ENCODE measurements around the gene PBRM1.
A peak's percentile ranks its signal among the peaks of the same experiment; 100 is the strongest.
"Not testable (repeated sequence)": the region's sequence is repeated elsewhere in the genome, so short reads cannot be mapped to it uniquely, and the experiment has no call there.

Gene PBRM1

DNA sequence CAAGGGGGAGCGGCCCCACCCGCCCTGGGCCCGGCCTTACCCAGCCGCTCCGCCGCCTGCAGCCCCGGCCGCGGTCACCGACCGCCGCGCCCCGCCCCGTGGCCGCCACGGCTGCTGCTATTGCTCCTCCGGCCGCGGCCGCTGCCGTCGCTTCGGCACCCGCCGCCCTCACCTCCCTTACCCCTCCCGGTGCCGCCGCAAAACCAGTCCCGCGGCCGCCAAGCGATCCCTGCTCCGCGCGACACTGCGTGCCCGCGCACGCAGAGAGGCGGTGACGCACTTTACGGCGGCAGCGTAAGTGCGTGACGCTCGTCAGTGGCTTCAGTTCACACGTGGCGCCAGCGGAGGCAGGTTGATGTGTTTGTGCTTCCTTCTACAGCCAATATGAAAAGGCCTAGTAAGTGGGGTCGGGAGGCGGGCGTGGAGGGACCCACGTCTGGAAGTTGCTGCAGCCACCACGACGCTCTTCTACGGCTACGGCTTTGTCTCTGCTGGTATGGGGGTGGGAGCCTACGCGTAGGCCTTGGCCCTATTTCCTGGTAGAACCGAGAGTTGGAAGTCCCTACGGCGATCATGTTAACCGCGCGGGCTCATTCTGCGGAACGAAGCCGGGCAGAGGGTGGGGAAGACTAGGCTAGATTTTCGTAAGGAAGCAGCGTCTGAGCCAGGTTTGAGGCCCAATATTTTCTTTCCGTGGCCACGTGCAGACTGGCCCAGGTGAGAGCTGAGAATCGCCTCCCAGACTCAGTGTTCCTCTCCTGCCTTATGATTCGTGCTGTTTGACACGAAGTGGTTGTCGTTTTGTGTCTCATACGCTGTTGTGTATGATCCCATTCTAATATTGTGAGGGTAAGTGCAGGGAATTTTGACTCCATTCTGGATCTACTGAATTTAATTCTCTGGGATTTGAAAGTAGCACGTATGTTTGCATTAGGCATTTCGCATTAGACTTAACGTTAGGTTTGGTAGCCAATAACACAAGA, at the start of gene PBRM1, which contains the start of gene GNL3:
TSS of gene PBRM1 (minus strand) at position 205 of the 983 bp plus-strand sequence.
TSS of gene GNL3 (plus strand) at position 324 of the 983 bp plus-strand sequence. CDS start at position 385, 61 bp downstream.
- DNase-seq (ENCODE audit: low spot score), result peak; percentile 95

DNA sequence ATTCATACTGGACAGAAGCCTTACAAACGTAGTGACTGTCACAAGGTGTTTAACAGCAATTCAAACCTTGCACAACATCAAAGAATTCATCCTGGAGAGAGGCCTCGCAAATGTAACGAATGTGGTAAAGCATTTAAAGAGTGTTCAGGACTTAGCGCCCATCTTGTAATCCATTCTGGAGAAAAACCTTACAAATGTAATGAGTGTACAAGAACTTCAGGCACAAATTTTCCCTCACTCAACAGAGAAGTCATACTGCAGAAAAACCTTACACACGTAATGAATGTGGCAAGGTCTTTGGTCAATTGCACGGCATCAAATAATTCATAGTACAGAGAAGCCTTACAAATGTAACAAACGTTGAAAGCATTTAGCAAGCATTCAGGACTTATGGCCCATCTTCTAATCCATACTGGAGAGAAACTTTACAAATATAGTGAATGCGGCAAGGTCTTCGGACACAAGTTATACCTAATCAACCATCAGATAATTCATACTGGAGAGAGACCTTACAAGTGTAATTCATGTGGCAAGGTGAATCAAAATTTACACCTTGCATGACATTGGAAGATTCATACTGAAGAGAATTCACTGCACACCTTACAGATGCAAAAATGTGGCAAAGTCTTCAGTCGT, 47.7 kb upstream of the PBRM1 start:
- no peak for DNase-seq (ENCODE audit: low spot score)

DNA sequence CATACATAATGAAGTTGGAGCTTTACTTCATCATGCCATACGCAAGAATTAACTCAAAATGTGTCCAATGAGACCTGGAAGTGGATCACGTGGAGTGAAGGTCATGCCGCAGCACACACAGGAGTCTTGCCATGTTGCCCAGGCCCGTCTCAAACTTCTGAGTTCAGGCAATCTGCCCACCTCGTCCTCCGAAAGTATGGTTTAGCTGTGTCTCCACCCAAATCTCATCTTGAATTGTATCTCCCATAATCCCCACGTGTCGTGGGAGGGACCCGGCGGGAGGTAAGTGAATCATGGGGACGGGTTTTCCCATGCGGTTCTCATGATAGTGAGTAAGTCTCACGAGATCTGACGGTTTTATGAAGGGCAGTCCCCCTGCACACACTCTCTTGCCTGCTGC, 45.9 kb upstream of the PBRM1 start:
- DNase-seq (ENCODE audit: low spot score), result no peak

DNA sequence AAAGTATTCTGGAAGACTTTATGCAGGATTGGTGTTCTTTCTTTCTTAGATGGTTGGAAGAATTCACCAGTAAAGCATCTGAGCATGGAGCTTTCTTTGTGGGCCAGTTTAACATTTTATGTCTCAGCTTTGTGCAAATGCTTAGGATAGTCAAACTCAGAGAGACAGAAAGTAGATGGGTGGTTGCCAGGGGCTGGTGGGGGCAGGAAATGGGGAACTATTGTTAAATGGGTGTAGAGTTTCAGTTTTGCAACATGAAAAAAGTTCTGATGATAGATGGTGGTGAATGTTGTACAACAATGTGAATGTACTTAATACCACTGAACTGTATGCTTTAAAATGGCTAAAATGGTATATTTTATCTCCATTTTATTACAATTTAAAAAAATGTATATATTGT, 45.0 kb upstream of the PBRM1 start:
- DNase-seq (ENCODE audit: low spot score), result no peak

DNA sequence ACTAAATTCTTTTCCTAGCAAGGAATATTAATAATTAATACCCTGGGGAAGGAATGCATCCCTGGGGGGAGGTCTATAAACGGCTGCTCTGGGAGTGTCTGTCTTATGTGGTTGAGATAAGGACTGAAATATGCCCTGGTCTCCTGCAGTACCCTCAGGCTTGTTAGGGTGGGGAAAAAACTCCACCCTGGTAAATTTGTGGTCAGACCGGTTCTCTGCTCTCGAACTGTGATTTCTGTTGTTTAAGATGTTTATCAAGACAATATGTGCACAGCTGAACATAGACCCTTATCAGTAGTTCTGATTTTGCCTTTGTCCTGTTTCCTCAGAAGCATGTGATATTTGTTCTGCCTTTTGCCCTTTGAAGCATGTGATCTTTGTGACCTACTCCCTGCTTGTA, 43.0 kb upstream of the PBRM1 start:
- DNase-seq (ENCODE audit: low spot score), result not testable (repeated sequence)

DNA sequence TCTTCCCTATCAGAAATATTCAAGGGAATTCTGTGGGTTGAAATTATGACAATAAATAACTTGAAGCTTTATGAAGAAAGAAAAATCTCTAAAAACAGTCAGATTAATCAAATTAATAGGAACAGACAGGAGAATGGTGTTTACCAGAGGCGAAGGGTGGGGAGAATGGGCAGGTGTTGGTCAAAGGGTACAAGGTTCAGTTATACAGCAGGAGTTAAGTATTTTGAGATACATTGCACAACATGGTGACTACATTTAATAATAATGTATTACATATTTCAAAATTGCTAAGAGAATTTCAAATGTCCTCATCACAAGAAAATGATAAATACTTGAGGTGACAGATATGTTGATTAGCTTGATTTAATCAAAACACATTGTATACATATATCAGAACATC, 38.8 kb upstream of the PBRM1 start:
- DNase-seq (ENCODE audit: low spot score), result no peak

DNA sequence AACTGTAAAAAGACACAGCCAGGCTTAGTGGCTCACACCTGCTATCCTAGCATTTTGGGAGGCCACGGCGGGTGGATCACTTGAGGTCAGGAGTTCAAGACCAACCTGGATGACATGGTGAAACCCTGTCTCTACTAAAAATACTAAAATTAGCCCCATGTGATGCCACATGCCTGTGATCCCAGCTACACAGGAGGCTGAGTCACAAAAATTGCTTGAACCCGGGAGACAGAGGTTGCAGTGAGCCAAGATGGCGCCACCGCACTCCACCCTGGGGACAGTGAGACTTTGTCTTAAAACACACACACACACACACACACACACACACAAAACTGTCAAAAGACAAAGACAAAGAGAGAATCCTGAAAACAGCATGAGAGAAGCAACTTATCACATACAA, 38.2 kb upstream of the PBRM1 start:
- no peak for DNase-seq (ENCODE audit: low spot score)

DNA sequence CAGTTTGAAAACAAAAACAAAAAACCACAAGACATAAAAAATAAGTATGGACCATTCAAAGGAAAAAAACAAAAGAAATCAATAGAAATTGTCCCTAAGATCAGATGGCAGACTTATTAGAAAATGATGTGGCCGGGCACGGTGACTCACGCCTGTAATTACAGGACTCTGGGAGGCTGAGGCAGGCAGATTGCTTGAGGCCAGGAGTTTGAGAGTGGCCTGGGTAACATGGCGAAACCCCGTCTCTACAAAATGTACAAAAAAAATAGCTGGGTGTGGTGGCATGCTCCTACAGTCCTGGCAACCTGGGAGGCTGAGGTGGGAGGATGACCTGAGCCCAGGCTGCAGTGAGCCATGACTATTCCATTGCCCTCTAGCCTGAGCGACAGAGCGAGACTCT, 36.8 kb upstream of the PBRM1 start:
- DNase-seq (ENCODE audit: low spot score), result no peak

DNA sequence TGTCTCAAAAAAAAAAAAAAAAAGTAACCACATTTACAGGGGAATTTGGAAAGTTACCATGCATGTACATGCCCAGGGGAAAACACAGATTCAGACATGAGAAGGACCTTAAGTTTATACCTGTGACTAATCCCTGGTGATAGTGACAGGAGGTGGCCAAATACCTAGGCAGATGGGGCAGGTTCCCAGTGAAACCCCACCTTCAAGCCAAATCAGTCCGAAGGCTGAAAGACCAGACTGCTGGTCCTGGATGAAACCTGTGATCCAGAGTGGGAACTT, 36.0 kb upstream of the PBRM1 start:
- no peak for DNase-seq (ENCODE audit: low spot score)

DNA sequence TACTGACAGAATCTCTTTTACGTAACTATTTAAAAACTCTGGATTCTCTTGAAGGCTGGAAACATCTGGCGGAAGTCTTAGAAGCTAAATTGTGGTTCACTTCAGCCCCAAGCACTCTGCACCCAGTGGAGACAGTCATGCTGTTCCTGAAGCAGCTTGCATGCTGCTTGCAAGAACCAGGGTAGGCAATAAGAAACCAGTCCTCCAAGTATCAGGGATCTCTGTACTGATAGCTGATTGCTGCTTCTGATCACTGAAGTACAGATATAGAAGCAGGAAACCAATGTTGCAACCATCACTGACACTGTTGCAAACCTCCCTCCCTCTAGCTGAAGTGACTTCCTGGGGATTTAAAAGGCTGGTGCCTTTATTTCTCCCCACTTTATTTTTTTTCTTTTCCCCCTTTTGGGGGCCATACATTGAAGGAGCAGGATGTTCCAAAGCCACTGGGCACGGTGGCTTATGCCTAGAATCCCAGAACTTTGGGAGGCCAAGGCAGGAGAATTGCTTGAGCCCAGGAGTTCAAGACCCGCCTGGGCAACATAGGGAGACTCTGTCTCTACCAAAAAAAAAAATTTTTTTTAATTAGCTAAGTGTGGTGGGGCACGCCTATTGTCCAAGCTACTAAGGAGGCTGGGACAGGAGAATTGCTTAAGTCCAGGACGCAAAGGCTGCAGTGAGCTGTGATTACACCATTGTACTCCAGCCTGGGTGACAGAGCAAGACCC, 35.5 kb upstream of the PBRM1 start:
- DNase-seq (ENCODE audit: low spot score), result no peak

DNA sequence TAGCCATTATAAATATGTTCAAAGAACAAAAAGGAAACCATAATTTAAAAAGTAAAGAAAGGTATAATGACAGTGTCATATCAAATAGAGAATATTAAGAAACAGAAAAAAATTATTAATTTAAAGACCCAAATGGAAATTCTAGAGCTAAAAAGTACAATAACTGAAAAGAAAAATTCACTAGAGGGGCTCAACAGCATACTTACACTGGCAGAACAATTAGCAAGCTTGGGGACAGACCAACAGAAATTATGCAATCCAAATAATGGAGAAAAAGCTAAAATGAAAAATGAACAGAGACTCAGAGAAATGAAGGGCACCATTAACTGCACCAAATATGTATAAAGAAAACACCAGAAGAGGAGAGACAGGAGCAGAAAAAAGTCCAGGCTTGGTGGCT, 33.9 kb upstream of the PBRM1 start:
- no peak for DNase-seq (ENCODE audit: low spot score)

DNA sequence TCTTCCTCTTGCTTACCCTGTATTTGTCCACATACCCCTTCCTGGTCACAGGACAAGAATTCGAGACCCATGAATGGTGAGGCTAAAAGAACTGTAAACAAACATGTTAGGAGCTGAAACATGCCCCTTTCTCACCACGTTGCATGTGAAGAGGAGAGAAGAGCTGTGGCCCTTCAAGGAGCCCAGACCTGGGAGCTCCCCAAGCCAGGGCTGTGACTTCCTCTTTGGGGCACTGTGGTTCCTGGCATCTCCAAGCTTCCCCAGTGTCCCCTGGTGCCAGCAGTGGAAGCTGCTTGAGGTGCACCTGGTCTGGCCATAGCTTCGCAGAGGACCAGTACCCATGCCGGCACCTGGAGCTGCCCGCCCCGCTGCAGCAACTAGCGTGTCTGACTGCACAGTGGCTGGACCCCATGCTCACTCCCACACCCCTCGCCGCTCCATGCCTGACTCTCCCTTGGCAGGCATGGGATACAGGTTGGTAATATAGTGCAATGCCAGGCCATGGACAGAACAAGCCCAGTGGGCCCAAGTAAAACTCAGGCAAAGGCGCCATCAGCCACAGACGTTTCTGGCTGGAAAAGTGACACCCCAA, 30.1 kb upstream of the PBRM1 start:
- DNase-seq (ENCODE audit: low spot score), result no peak

DNA sequence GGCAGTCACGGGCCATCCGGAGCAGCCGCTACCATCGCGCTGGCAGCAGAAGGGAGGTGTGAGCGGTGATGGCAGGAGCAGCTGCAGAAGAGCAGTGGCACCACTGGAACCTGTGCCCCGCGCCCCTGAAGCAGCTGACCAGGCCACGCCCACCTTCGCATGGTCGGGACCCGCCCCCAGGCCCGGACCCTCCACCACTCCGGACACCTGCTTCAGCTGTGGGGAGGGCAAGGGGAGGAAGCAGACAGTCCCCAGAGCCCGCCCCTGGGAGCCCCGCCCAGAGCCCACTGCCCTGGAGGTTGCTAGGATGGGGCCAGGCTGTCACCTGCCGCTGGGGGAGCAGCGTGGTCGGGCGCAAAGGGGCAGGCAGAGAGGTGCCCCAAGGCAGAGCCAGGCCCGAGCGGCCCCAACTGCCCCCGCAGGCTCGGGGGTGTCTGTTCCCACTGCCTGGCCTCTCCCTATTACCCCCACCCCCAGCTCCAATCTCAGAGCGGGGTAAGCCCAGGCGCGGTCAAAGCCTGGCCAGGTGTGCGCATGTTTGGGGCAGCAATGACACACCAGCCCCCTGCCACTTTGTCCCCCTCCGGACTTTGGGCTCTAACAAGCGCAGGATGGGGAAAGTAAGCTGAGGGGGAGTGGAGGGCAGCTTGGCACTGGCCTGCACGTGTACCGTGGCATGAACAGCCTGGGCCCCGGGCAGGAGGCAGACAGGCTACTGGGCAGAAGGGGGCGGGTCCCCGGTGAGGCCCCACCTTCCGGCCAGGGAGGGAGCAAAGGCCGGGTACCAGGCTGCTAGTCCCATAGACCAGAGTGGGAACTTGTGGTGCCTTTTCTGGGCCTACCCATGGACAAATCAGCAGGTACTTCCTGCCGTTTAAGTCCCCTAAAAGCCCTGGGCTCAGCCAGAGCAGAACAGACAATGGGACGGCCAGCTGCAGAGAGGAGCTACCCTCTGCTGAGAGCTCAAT, 28.9 kb upstream of the PBRM1 start:
- DNase-seq (ENCODE audit: low spot score), result no peak

DNA sequence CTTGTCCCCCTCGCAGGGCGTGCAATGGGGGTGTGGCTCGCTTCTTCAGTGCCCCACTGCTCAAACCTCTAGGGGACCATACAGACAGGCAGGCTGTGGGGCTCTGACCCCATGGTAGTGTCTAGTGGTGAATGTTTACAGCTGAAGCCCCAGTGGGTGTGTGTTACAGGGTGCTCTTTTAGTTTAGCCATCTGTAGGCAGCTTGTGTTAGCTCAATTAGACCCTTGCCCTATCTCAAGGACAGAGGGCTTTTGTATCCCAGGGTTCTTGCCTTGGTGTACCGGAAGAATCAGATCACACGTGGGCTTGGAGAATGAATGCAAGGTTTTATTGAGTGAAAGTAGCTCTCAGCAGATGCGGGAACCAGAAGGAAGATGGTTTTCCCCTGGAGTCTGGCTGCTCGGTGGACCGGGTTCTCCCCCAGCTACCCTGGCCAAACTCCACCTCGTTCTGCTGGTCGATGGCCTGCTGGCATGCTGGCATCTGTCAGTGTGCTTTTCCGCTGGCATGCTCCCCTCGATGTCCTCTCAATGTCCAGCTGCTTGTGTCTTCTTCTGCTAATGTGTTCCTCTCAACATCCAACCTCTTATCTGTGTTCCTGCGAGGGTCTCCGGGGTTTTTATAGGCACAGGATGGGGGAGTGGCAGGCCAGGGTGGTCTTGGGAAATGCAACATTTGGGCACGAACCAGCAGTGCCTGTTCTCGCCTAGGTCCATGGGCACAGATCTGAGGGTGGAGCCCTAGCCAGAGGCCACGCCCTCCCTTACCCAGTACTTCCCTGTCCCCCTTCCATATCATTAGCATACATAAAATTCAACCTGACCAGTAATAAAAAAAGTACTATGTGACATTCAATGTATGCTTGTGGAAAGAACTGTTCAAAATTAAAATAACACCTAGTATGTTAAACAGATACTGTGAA, 26.8 kb upstream of the PBRM1 start:
- no peak for DNase-seq (ENCODE audit: low spot score)

DNA sequence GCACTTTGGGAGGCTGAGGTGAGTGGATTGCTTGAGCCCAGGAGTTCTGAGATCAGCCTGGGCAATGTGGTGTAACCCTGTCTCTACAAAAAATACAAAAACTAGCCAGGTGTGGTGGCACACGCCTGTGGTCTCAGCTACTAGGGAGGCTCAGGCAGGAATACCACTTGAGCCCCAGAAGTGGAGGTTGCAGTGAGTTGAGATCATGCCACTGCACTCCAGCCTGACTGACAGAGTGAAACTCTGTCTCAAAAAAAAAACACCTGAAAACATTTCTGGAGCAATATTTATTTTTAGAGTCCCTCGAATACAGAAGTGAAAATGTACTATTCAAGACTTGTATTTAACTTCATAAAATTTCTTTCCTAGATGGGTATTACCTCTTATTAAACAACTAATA, 24.8 kb upstream of the PBRM1 start:
- DNase-seq (ENCODE audit: low spot score), result no peak

DNA sequence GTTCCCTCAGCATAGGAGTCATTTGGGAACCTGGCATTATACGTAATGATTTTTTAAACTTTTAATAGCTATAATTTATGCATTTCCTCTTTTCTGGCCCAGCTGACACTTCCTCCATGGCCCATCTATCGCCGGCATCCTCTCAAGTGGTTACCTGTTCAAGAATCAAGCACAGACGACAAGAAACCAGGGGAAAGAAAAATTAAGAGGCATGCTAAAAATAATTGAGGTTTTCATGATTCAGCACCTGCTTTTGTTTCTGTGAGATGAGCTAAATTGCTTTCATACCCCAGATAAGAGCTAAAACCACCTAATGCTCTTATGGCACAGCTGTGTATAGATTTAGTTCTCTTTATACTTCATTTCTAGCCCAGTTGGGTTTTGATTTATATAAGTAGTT, 21.9 kb upstream of the PBRM1 start:
- DNase-seq (ENCODE audit: low spot score), result no peak

DNA sequence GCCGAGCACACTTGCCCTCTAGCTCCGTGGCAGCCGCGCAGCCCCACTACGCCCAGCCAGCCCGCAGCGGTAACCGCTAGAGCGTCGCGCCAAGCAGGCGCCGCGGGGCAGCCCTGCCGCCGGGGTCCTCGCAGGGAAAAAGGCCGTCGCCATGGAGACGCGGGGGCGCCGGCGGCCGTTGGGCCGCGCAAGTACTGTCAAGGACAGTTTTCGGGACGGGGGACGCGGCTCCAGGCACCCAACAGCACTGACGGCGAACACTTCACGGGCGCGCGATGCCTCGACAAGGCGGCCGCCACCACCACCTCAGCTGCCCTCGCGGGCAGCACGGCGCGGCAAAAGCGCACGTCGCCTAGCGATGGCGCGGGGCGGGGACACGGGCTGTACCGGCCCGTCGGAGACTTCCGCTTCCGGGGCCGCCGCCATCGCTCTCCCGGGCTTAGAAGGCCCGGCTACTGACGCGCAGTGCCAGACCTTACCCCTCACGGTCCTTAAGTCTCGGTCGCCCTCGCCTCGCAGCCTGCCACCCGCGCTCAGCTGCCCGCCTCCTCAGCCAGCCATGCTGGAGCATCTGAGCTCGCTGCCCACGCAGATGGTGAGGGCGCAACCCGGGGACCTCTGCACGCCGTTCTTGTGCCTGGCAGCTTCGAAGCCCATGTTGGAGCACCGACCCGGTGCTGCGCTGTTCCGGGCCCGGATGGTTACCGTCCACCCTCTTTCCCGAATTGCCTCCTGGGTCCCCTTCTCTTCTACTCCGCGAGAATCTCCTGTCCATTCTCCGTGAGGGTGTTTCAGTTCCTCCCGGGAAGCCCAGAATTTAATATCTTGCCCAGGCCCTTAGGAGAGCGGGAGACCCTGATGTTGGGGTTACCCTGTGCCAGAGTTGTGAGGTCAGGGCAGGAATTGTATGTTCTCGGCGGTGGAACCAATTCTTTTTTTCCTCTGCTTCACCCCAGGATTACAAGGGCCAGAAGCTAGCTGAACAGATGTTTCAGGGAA, 20.3 kb upstream of the PBRM1 start, which contains the start of the genes GLT8D1 and SPCS1:
TSS of gene GLT8D1 (minus strand) at position 104 of the 999 bp plus-strand sequence. CDS start 5,331 bp downstream, outside the sequence.
TSS of gene SPCS1 (plus strand) at position 419 of the 999 bp plus-strand sequence. CDS start at position 560, 141 bp downstream.
- peak; percentile 93 for DNase-seq (ENCODE audit: low spot score)

DNA sequence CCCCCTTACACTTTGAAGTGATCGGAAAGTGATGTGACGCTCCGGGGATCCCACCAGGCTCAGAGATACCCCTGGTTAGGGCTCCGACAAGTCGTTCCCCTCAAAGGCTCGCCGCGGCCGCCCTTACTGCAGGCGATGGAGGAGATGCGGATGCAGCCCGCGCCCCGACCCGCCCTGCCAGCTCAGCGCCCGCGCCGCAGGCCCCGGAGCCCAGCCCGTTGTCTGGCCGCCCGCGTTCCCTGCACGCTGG, 19.6 kb upstream of the PBRM1 start:
- DNase-seq (ENCODE audit: low spot score), result no peak

All from left forelimb (tissue), 1 donor.